Prostate gland (tissue), 2 donors: ENCODE data around the gene DNAI2.

Experiments
- POLR2AphosphoS5 ChIP-seq: sonication (generic); formaldehyde crosslinking; IDR thresholded peaks from one replicate; pipeline ENCODE4 v1.6.1; 2017; ENCODE audit warnings: antibody characterized with exemption
- TF ChIP-seq, protein P1 (sequence below), 4 experiments: fragments of 200-600 bp in 2 of 4; fragments of 450-650 bp in 2 of 4; sonication (generic) in 2 of 4; IDR thresholded peaks; 1 replicate in 3 of 4; 2 replicates in 1 of 4; pipeline ENCODE4 v1.5.1; 2016 to 2019; ENCODE audit warnings: antibody characterized with exemption in 4 of 4, mild to moderate bottlenecking in 2 of 4, moderate library complexity in 2 of 4

DNA sequence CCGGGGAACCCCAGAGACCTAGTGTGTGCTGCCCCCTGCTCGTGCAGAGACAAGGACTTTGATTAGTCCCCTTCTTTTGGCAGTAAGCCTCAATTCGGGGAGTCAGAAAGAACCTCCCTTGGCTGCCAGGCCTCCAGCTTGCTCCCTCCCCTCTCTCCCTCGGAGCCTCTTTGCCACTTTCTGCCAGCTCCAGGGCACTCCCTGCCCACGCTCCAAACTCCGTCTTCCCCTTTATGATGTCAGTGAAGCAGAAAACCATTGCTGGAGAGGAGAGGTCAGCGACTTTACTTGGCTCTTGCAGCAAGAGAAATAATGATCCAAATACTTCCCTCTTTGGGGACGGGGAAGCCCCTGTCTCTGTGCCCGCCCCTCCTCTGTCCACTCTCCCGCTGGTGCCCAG is 32.6 kb upstream of the DNAI2 start:
- no peak for TF ChIP-seq POLR2AphosphoS5
- TF ChIP-seq, protein P1, sequence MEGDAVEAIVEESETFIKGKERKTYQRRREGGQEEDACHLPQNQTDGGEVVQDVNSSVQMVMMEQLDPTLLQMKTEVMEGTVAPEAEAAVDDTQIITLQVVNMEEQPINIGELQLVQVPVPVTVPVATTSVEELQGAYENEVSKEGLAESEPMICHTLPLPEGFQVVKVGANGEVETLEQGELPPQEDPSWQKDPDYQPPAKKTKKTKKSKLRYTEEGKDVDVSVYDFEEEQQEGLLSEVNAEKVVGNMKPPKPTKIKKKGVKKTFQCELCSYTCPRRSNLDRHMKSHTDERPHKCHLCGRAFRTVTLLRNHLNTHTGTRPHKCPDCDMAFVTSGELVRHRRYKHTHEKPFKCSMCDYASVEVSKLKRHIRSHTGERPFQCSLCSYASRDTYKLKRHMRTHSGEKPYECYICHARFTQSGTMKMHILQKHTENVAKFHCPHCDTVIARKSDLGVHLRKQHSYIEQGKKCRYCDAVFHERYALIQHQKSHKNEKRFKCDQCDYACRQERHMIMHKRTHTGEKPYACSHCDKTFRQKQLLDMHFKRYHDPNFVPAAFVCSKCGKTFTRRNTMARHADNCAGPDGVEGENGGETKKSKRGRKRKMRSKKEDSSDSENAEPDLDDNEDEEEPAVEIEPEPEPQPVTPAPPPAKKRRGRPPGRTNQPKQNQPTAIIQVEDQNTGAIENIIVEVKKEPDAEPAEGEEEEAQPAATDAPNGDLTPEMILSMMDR (IDR thresholded peaks at IDR 0.05): no peak
